ENCODE data around the gene PTPRR. TPM values are rescaled to one million over a fixed set of nuclear protein-coding genes. Genes with fewer than 3 reads are reported as not detected.

PTPRR gene
- total RNA-seq, 4 donors from 2014 or later, result not detected

DNA sequence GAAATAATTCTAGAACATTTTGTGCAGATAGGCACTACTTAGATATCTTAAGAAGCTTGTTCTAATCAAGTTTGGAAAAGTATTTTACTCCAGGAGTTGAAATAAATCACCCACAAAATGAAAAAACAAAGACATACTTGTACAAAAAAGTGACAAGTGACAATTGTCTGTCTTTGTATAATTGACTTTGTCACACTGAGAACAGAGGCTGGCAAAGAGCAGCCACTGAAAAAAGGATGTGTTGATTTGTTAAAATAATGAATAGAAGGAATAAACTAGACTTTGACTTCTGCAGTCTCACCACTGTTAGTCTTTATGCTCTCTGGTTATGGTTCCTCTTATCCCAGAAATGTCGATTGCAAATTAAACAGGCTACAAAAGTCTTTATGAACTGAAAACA, 77.6 kb downstream of the PTPRR start:
- Histone ChIP-seq H3K4me1 (no peaks in the 10 kb centered on the region), H3K36me3 (no peaks in the 10 kb centered on the region), H3K27me3 (no peaks in the 10 kb centered on the region), H3K4me3 (no peak overlapping the region), H3K27ac (no peak overlapping the region), H3K9me3 (no peaks in the 10 kb centered on the region)
- TF ChIP-seq CTCF (IDR thresholded peaks at IDR 0.05) (no peak), POLR2AphosphoS5 (IDR thresholded peaks at IDR 0.05) (no peak), EP300 (IDR thresholded peaks at IDR 0.05) (no peak), POLR2A (IDR thresholded peaks at IDR 0.05) (no peak)
- WGBS, result 92% methylated on average over 1 of the region's 1 CpG
- no peak for DNase-seq (ENCODE audit: low spot score in 2 of 2)

DNA sequence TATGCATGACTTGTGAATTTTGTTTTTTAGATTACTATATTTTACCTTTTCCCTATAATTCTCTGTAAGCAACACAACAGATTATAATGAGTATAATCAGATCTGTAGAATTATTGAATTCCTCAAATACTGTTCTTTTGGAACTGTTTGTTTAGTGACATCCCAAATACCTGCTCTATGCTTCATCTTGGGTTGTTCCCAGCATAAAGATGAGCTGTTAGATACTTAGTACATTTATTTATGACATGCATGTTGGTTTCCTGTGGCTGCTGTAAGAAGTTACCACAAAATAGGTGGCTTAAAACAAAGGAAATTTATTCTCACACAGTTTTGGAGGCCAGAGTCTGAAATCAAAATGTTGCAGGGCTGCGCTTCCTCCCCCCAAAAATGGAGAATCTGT, 78.4 kb downstream of the PTPRR start:
- no peak overlapping the region for H3K4me3 ChIP-seq
- no peaks in the 10 kb centered on the region for H3K27me3 ChIP-seq
- no peak overlapping the region for H3K27ac ChIP-seq
- H3K9me3 ChIP-seq, result no peaks in the 10 kb centered on the region
- WGBS, result 91% methylated on average over 1 of the region's 1 CpG
- H3K4me1 ChIP-seq, result no peaks in the 10 kb centered on the region
- H3K36me3 ChIP-seq, result no peaks in the 10 kb centered on the region
- DNase-seq (ENCODE audit: low spot score in 2 of 2), result no peak
- no peak for TF ChIP-seq CTCF (IDR thresholded peaks at IDR 0.05)
- TF ChIP-seq POLR2AphosphoS5 (IDR thresholded peaks at IDR 0.05), result no peak
- TF ChIP-seq EP300 (IDR thresholded peaks at IDR 0.05), result no peak
- TF ChIP-seq POLR2A (IDR thresholded peaks at IDR 0.05), result no peak

GRCh38 chr12:70840656-70841350, 79.7 kb downstream of the PTPRR start:
- WGBS, result 86% methylated on average over 4 of the region's 4 CpGs
- Histone ChIP-seq H3K27me3 (no peaks in the 10 kb centered on the region), H3K4me3 (no peak overlapping the region), H3K4me1 (no peaks in the 10 kb centered on the region), H3K9me3 (no peaks in the 10 kb centered on the region), H3K27ac (no peak overlapping the region), H3K36me3 (no peaks in the 10 kb centered on the region)
- TF ChIP-seq POLR2A (IDR thresholded peaks at IDR 0.05), result no peak
- TF ChIP-seq POLR2AphosphoS5 (IDR thresholded peaks at IDR 0.05), result no peak
- no peak for TF ChIP-seq EP300 (IDR thresholded peaks at IDR 0.05)
- no peak for TF ChIP-seq CTCF (IDR thresholded peaks at IDR 0.05)
- no peak for DNase-seq (ENCODE audit: low spot score in 2 of 2)

- WGBS, result 79% methylated on average over 3 of the region's 3 CpGs
- H3K36me3 ChIP-seq, result no peaks in the 10 kb centered on the region
- no peaks in the 10 kb centered on the region for H3K27me3 ChIP-seq
- DNase-seq (ENCODE audit: low spot score in 2 of 2), result no peak
- no peak overlapping the region for H3K4me3 ChIP-seq
- no peaks in the 10 kb centered on the region for H3K9me3 ChIP-seq
- no peak for TF ChIP-seq CTCF (IDR thresholded peaks at IDR 0.05)
- no peak for TF ChIP-seq POLR2A (IDR thresholded peaks at IDR 0.05)
- TF ChIP-seq POLR2AphosphoS5 (IDR thresholded peaks at IDR 0.05), result no peak
- no peak for TF ChIP-seq EP300 (IDR thresholded peaks at IDR 0.05)
- no peaks in the 10 kb centered on the region for H3K4me1 ChIP-seq
- no peak overlapping the region for H3K27ac ChIP-seq
These were observed 81.0 kb downstream of the PTPRR start for GRCh38 chr12:70839544-70839943.

DNA sequence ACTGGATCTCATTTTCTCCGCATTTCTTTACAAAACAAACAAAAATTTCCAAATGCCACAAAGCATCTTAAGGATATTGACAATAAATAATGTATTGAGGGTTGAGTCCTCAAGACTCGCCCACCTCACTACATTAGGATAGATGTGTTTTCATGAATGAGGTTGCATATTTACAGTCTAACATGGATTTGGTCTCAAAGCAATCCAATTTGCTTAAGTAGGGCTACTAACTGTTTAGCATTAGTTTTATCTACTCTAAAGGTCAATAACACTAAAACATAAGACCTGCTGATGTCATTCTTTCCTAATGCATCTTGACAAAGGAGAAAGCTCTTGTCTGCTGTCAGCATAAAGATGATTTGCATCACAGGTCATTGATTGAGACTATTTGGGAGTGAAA, 82.4 kb downstream of the PTPRR start:
- Histone ChIP-seq H3K27ac (no peak overlapping the region), H3K4me1 (no peaks in the 10 kb centered on the region), H3K27me3 (no peaks in the 10 kb centered on the region), H3K9me3 (no peaks in the 10 kb centered on the region), H3K4me3 (no peak overlapping the region), H3K36me3 (no peaks in the 10 kb centered on the region)
- DNase-seq (ENCODE audit: low spot score in 2 of 2), result no peak
- 68% methylated on average over 2 of the region's 2 CpGs for WGBS
- TF ChIP-seq POLR2AphosphoS5 (IDR thresholded peaks at IDR 0.05) (no peak), EP300 (IDR thresholded peaks at IDR 0.05) (no peak)

GRCh38 chr12:70837026-70837425, 83.5 kb downstream of the PTPRR start:
- H3K36me3 ChIP-seq, result no peaks in the 10 kb centered on the region
- TF ChIP-seq POLR2AphosphoS5 (IDR thresholded peaks at IDR 0.05), result no peak
- no peak for TF ChIP-seq CTCF (IDR thresholded peaks at IDR 0.05)
- TF ChIP-seq EP300 (IDR thresholded peaks at IDR 0.05), result no peak
- no peak for TF ChIP-seq POLR2A (IDR thresholded peaks at IDR 0.05)
- H3K27me3 ChIP-seq, result no peaks in the 10 kb centered on the region
- no peaks in the 10 kb centered on the region for H3K4me1 ChIP-seq
- H3K9me3 ChIP-seq, result no peaks in the 10 kb centered on the region
- DNase-seq (ENCODE audit: low spot score in 2 of 2), result no peak
- no peak overlapping the region for H3K4me3 ChIP-seq
- no peak overlapping the region for H3K27ac ChIP-seq

All from suprapubic skin (tissue), 4 donors.